Measurements from ENCODE around the gene ADAMTSL4. TPM values are rescaled to one million over a fixed set of nuclear protein-coding genes. Genes with fewer than 3 reads are reported as not detected.
"Not testable (repeated sequence)": the region's sequence is repeated elsewhere in the genome, so short reads cannot be mapped to it uniquely, and the experiment has no call there.

Gene ADAMTSL4
- total RNA-seq, 1 donor from 2014 or later, result 6.7 TPM

- TF ChIP-seq CTCF (IDR thresholded peaks at IDR 0.05; ENCODE audit: insufficient read depth, low read depth, low read length), result no peak
- TF ChIP-seq EZH2 (IDR thresholded peaks at IDR 0.05; ENCODE audit: insufficient read depth, low read length), result no peak
- no peak overlapping the region for H3K9ac ChIP-seq (ENCODE audit: low read length)
- H3K36me3 Mint-ChIP-seq (ENCODE audit: low read depth, unreplicated experiment), result peaks cover 7% of the 10 kb centered on the region
- no peaks in the 10 kb centered on the region for H3K27me3 Mint-ChIP-seq (ENCODE audit: low read depth, unreplicated experiment)
- no peaks in the 10 kb centered on the region for H4K20me1 ChIP-seq (ENCODE audit: insufficient read depth, low read length)
- no peak overlapping the region for H2AFZ ChIP-seq (ENCODE audit: low read depth, low read length)
- H3K4me3 Mint-ChIP-seq (ENCODE audit: unreplicated experiment), result no peak overlapping the region
- H3K9me3 Mint-ChIP-seq (ENCODE audit: unreplicated experiment), result no peaks in the 10 kb centered on the region
- no peak overlapping the region for H3K4me2 ChIP-seq (ENCODE audit: low read length)
- peaks cover 15% of the 10 kb centered on the region for H3K4me1 ChIP-seq (ENCODE audit: insufficient read depth, low read length)
- H3K79me2 ChIP-seq (ENCODE audit: insufficient read depth, low read length), result no peaks in the 10 kb centered on the region
- DNase-seq (ENCODE audit: low read depth) (no peak), FAIRE-seq (no peak)
- no peak overlapping the region for H3K27ac Mint-ChIP-seq (ENCODE audit: unreplicated experiment)
- no peak overlapping the region for H3K27ac ChIP-seq (ENCODE audit: low read depth, low read length)
- H3K4me1 Mint-ChIP-seq (ENCODE audit: low read depth, unreplicated experiment), result peaks cover 17% of the 10 kb centered on the region
- H3K9me3 ChIP-seq (ENCODE audit: insufficient read depth, low read depth, low read length), result no peaks in the 10 kb centered on the region
- H3K27me3 ChIP-seq (ENCODE audit: insufficient read depth, low read length), result no peaks in the 10 kb centered on the region
- no peak overlapping the region for H3K4me3 ChIP-seq (ENCODE audit: insufficient read depth, low read depth, low read length)
- no peaks in the 10 kb centered on the region for H3K36me3 ChIP-seq (ENCODE audit: insufficient read depth, low read length)
These were observed 52.3 kb downstream of the ADAMTSL4 start for GRCh38 chr1:150601540-150601939.

GRCh38 chr1:150602372-150602771 is 53.2 kb downstream of the ADAMTSL4 start:
- FAIRE-seq; H3K36me3 ChIP-seq (ENCODE audit: insufficient read depth, low read length): not testable (repeated sequence)

GRCh38 chr1:150603711-150604110 is 54.5 kb downstream of the ADAMTSL4 start:
- peak overlapping the region; percentile 100 for H3K27ac Mint-ChIP-seq (ENCODE audit: unreplicated experiment)
- Histone ChIP-seq H3K27me3 (ENCODE audit: insufficient read depth, low read length) (no peaks in the 10 kb centered on the region), H3K4me3 (ENCODE audit: insufficient read depth, low read depth, low read length) (no peak overlapping the region), H4K20me1 (ENCODE audit: insufficient read depth, low read length) (no peaks in the 10 kb centered on the region), H3K9ac (ENCODE audit: low read length) (no peak overlapping the region), H3K4me1 (ENCODE audit: insufficient read depth, low read length) (peaks cover 15% of the 10 kb centered on the region), H3K9me3 (ENCODE audit: insufficient read depth, low read depth, low read length) (no peaks in the 10 kb centered on the region), H3K36me3 (ENCODE audit: insufficient read depth, low read length) (no peaks in the 10 kb centered on the region), H3K4me2 (ENCODE audit: low read length) (no peak overlapping the region), H3K27ac (ENCODE audit: low read depth, low read length) (peak overlapping the region; percentile 93), H3K79me2 (ENCODE audit: insufficient read depth, low read length) (no peaks in the 10 kb centered on the region), H2AFZ (ENCODE audit: low read depth, low read length) (no peak overlapping the region)
- TF ChIP-seq CTCF (IDR thresholded peaks at IDR 0.05; ENCODE audit: insufficient read depth, low read depth, low read length) (no peak), EZH2 (IDR thresholded peaks at IDR 0.05; ENCODE audit: insufficient read depth, low read length) (no peak)
- H3K27me3 Mint-ChIP-seq (ENCODE audit: low read depth, unreplicated experiment), result no peaks in the 10 kb centered on the region
- peaks cover 7% of the 10 kb centered on the region for H3K36me3 Mint-ChIP-seq (ENCODE audit: low read depth, unreplicated experiment)
- no peak for FAIRE-seq
- H3K9me3 Mint-ChIP-seq (ENCODE audit: unreplicated experiment), result no peaks in the 10 kb centered on the region
- H3K4me3 Mint-ChIP-seq (ENCODE audit: unreplicated experiment), result peak overlapping the region; percentile 7
- H3K4me1 Mint-ChIP-seq (ENCODE audit: low read depth, unreplicated experiment), result peaks cover 17% of the 10 kb centered on the region
- DNase-seq (ENCODE audit: low read depth), result no peak

More at GRCh38 chr1:150602372-150602771, 53.2 kb downstream of the ADAMTSL4 start:
- H3K27ac ChIP-seq (ENCODE audit: low read depth, low read length); H3K9ac ChIP-seq (ENCODE audit: low read length); H4K20me1 ChIP-seq (ENCODE audit: insufficient read depth, low read length); H3K36me3 Mint-ChIP-seq (ENCODE audit: low read depth, unreplicated experiment); H2AFZ ChIP-seq (ENCODE audit: low read depth, low read length); H3K27me3 ChIP-seq (ENCODE audit: insufficient read depth, low read length); H3K27me3 Mint-ChIP-seq (ENCODE audit: low read depth, unreplicated experiment); H3K9me3 ChIP-seq (ENCODE audit: insufficient read depth, low read depth, low read length); H3K4me3 ChIP-seq (ENCODE audit: insufficient read depth, low read depth, low read length); H3K4me3 Mint-ChIP-seq (ENCODE audit: unreplicated experiment); H3K9me3 Mint-ChIP-seq (ENCODE audit: unreplicated experiment); H3K79me2 ChIP-seq (ENCODE audit: insufficient read depth, low read length); H3K27ac Mint-ChIP-seq (ENCODE audit: unreplicated experiment); DNase-seq (ENCODE audit: low read depth); H3K4me2 ChIP-seq (ENCODE audit: low read length): not testable (repeated sequence)
- peaks cover 17% of the 10 kb centered on the region for H3K4me1 Mint-ChIP-seq (ENCODE audit: low read depth, unreplicated experiment)
- H3K4me1 ChIP-seq (ENCODE audit: insufficient read depth, low read length), result peaks cover 15% of the 10 kb centered on the region

All from astrocyte (in vitro differentiated cells and primary cell).